DMS53 treated with DMSO at 0.1 percent for 48 hours (cell line): Measurements from ENCODE around the gene BMX.

Experiments
- DNase-seq: peaks from one replicate; lab custom pipeline; 2025; ENCODE audit not compliant: unreplicated experiment; lab: John Stamatoyannopoulos, UW

The BMX gene

GRCh38 chrX:15500497-15500966 is at the start of gene BMX:
TSS of gene BMX (plus strand) at chrX:15500807. CDS start at chrX:15508354, 7,547 bp downstream.
- no peak for DNase-seq

DNA sequence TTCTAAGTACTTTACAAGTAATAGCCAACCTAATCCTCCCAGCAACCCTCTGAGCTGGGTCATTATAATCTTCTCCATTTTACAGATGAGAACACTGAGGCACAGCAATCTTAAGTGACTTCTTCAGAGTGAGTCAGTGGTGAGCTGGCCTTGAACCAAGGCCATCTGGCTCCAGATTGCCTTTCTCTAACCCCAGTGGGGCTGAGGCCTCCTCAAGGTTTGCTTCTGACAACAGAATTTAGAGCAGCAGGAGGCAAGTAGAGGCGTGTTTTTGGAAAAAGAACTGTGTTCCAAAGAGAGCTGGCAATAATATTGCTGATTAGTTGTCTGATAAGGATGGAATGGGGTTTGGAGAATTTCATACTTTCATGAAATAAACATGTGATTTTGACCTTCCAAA is 48.7 kb upstream of the BMX start:
- DNase-seq: no peak

DNA sequence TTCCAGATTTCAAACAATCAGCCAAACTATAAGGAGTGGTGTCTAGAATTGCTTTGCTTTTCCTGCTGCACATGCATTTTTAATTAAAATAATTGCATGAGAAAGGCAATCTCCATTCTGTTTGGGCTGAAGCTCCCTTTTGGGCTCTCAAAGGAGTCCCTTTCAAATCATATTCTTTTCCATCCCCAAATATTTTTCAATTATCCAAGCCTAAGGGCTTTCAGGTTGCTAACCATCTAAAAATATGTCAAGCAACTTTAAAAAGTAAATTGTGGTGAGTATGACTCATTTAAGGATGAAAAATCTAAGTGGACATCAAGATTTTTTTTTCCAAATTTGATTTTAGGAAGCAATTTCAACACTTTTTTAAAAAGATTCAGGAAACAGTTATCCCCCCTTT is 35.9 kb upstream of the BMX start:
- DNase-seq: no peak

DNA sequence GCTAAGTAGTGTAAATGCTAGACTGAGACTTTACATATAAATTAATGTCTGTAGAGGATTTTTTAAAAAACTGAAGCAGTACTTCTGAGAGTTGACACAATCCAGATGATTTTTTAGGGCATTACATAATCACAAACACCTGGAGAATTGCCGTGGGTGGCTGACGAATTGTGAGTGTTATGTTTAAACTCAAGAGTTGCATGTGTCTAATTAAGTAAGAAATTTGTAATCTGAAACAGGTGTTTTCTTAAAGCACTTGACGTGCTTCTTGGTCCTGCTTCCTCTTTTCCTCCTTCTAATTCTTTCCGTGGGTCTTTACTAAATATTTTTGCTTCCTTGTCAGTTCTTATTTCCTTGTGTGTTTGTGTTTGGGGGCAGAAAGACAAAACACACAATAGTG is 35.3 kb upstream of the BMX start:
- DNase-seq: no peak

GRCh38 chrX:15465896-15466651 is 34.5 kb upstream of the BMX start:
- DNase-seq: no peak

GRCh38 chrX:15468036-15468435 is 32.6 kb upstream of the BMX start:
- DNase-seq: no peak

GRCh38 chrX:15469613-15470012 is 31.0 kb upstream of the BMX start:
- no peak for DNase-seq

GRCh38 chrX:15471028-15471427 is 29.6 kb upstream of the BMX start:
- peak; percentile 43 for DNase-seq

DNA sequence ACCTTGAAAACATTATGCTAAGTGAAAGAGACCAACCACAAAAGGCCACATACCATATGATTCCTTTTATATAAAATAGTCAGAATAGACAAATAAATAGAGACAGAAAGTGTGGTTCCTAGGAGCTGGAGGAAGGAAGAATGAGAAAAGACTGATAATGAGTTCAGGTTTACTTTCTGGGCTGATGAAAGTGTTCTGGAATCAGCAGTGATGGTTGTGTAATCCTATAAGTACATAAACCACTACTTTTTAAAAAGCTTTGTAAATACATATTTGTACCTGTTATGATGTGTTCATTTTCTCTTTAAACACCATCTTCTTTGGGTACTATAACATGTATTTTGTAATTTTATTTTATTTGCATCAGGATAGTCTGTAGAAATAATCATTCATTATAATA is 28.1 kb upstream of the BMX start:
- DNase-seq: no peak

DNA sequence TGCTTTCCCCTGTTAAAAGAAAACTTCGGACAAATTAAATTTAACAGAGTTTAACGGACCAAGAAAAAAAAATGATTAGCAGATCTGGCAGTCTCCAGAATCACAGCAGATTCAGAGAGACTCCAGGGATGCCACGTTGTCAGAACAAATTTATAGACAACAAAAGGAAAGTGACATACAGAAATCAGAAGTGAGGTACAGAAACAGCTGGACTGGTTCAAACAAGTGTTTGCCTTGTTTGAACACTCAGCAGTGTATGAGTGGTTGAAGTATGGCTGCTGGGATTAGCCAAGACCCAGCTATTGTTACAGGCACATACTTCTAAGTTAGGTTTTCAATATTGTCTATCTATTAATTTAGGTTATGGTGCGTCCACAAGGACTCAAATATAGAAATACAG is 26.6 kb upstream of the BMX start:
- DNase-seq: no peak

GRCh38 chrX:15475021-15475420 is 25.6 kb upstream of the BMX start:
- no peak for DNase-seq

DNA sequence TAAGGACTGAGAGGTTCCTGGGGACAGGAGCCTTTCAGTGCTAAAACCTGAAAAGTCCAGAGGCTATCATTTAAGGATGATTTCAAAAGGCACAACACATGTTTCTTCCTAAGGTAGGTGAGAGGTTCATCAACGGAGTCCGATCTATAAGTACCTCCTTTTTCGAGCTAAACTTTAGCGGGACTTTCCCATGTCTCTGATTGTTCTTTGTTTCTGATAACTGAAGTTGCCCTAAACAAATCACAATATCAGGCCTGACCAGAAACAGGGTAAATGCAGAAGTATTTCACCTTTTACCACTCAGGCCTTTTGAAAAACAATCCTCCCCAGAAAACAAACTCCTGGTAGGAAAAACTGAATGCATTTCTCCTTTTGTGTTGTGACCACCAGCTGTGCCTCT is 25.1 kb upstream of the BMX start:
- DNase-seq: no peak

DNA sequence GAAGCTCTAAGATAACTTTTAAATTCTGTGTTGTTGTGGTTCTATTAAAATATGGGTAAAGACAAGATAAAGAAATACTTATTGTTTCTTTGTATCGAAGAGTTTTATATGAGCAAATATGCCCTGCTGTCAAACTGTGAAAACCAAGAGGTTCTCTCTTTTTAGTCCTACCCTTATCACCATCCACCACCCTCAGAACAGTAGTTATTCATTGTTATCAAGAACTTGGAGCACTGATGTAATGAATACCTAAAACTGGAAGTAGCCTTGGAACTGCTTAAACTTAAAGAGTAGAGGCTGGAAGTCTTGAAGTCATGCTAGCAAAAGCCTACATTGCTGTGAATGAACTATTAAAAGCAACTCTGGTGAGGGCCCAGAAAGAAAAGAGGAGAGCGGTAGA is 16.7 kb upstream of the BMX start:
- no peak for DNase-seq

- DNase-seq: no peak
Observed at GRCh38 chrX:15492469-15492868, 8.1 kb upstream of the BMX start.

GRCh38 chrX:15493118-15493962 is 7.3 kb upstream of the BMX start, which contains the start of gene PIR:
TSS of gene PIR (minus strand) at chrX:15493333. CDS start at chrX:15491257, 2,076 bp downstream.
- DNase-seq: peak; percentile 86

GRCh38 chrX:15495801-15496200 is 4.8 kb upstream of the BMX start:
- DNase-seq: no peak

- no peak for DNase-seq
Observed at GRCh38 chrX:15496824-15497223, 3.8 kb upstream of the BMX start.

- DNase-seq: peak; percentile 41
Observed at GRCh38 chrX:15497865-15498264, 2.7 kb upstream of the BMX start.

- DNase-seq: no peak
Observed at GRCh38 chrX:15498741-15499140, 1.9 kb upstream of the BMX start.

DNA sequence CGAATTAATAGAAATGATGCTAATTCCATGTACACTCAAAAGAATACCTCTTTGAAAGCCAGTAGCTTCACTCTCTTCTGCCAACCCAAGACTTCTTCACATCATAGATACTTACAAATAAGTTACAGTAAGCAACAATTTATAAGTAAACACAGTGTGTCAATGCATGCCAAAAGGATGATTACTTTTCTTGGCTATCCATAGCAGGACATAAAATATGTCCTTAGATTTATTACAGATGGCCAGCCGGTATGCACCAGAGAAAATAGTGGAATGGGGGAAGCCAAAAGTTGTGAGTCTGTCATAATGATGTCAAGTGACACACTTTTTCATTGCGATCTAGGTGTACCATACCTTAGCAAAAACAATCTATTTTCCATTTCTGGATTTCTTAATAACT is 631 bp upstream of the BMX start:
- no peak for DNase-seq

- DNase-seq: no peak
Observed at GRCh38 chrX:15501506-15501905, 899 bp downstream of the BMX start.

GRCh38 chrX:15504661-15505060 is 4.1 kb downstream of the BMX start:
- no peak for DNase-seq
